ENCODE results near the gene CTNNA2.

DNA sequence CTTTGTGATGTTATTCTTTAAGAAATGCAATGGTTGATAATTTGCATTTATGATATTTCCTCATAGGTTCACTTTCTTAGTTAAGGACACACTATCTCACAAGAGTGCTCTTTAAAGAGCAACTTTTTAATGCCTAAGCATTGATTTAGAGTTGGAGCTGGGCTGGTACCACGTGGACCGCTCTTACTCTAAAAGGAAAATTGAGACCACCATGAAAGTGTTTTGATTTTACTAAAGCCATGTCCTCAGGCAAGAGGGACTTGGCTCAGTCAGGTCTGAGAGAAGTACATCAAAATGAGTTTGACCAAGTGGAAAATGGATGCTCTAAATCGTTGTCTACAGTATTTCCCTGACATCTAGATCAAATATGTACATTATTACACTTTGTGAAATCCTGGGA lies 489.3 kb downstream of the CTNNA2 start:
- TF ChIP-seq MED1 (CRISPR knock-in tag; IDR thresholded peaks at IDR 0.05; ENCODE audit: borderline replicate concordance) = no peak
- TF ChIP-seq EZH2 (IDR thresholded peaks at IDR 0.05; ENCODE audit: borderline replicate concordance, low read depth, low read length) = no peak
- no peak for TF ChIP-seq PHF21A (IDR thresholded peaks at IDR 0.05; ENCODE audit: borderline replicate concordance, low read depth)
- TF ChIP-seq ESRRA (IDR thresholded peaks at IDR 0.05; ENCODE audit: borderline replicate concordance, low read depth) = no peak
- TF ChIP-seq, protein P1, sequence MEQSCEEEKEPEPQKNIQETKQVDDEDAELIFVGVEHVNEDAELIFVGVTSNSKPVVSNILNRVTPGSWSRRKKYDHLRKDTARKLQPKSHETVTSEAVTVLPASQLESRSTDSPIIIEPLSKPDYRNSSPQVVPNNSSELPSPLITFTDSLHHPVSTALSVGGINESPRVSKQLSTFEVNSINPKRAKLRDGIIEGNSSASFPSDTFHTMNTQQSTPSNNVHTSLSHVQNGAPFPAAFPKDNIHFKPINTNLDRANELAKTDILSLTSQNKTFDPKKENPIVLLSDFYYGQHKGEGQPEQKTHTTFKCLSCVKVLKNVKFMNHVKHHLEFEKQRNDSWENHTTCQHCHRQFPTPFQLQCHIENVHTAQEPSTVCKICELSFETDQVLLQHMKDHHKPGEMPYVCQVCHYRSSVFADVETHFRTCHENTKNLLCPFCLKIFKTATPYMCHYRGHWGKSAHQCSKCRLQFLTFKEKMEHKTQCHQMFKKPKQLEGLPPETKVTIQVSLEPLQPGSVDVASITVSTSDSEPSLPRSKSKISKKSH (CRISPR knock-in tag; IDR thresholded peaks at IDR 0.05) = no peak

Measured in K562 (cell line).